IMR-90 (cell line): Measurements from ENCODE around the gene NDP. TPM values are rescaled to one million over a fixed set of nuclear protein-coding genes. Genes with fewer than 3 reads are reported as not detected.

Experiments used
- ATAC-seq: fragments of 200-7000 bp; cut with Tn5 transposase; 2 replicates; pipeline ENCODE4 v1.9.1; 2020; ENCODE audit warnings: low read depth, mild to moderate bottlenecking, moderate library complexity
- BruUV-seq: library from RNA; stranded (reverse); fragments of 400-500 nt; replicated peaks from 2 replicates; lab custom pipeline; 2021; lab: Mats Ljungman, UMichigan
- CTCF ChIA-PET: fragments of 300-600 bp; formaldehyde crosslinking; extraction: SDS; loops from one replicate; lab custom pipeline; 2021; ENCODE audit warnings: antibody characterized with exemption; lab: Yijun Ruan, JAX
- POLR2A ChIA-PET: fragments of 300-600 bp; sonication (Branson Sonifier 250); formaldehyde crosslinking; loops from one replicate; lab custom pipeline; 2022; ENCODE audit warnings: antibody characterized with exemption; ENCODE audit not compliant: unreplicated experiment; lab: Charles Lee
- DNase-seq: peaks from one replicate; pipeline ENCODE4 v3.0.0; 2013
- H2AFZ ChIP-seq: replicated peaks from 2 replicates; pipeline ENCODE3; 2013; ENCODE audit warnings: low read length, mild to moderate bottlenecking; ENCODE audit not compliant: poor library complexity
- H2AK5ac ChIP-seq: 2 replicates; pipeline ENCODE4 v1.6.1; 2013; ENCODE audit warnings: low read depth, low read length, inconsistent platforms
- H2AK9ac ChIP-seq: replicated peaks from 2 replicates; pipeline ENCODE3; 2013; ENCODE audit warnings: mild to moderate bottlenecking, low read depth, low read length, moderate library complexity; ENCODE audit not compliant: poor library complexity
- H2BK120ac ChIP-seq: 2 replicates; pipeline ENCODE4 v1.6.1; 2013; ENCODE audit warnings: low read depth, low read length, inconsistent platforms
- H2BK15ac ChIP-seq: 3 replicates; pipeline ENCODE4 v1.6.1; 2013; ENCODE audit warnings: low read depth, low read length, inconsistent platforms
- H2BK20ac ChIP-seq: 2 replicates; pipeline ENCODE4 v1.6.1; 2013; ENCODE audit warnings: low read depth, mild to moderate bottlenecking, inconsistent platforms, low read length, moderate library complexity
- H2BK5ac ChIP-seq: 2 replicates; pipeline ENCODE4 v1.6.1; 2013; ENCODE audit warnings: mild to moderate bottlenecking, low read depth, low read length, inconsistent platforms; ENCODE audit not compliant: poor library complexity, severe bottlenecking
- H3K14ac ChIP-seq: replicated peaks from 2 replicates; pipeline ENCODE4 v1.6.1; 2013; ENCODE audit warnings: low read depth, low read length, inconsistent platforms
- H3K18ac ChIP-seq: 2 replicates; pipeline ENCODE4 v1.6.1; 2013; ENCODE audit warnings: low read depth, low read length, control low read depth
- H3K23ac ChIP-seq: 2 replicates; pipeline ENCODE4 v1.6.1; 2013; ENCODE audit warnings: low read depth, low read length, inconsistent platforms
- H3K27ac ChIP-seq: 2 replicates; pipeline ENCODE4 v1.5.1; 2013; ENCODE audit warnings: mild to moderate bottlenecking, control low read depth, low read length; ENCODE audit not compliant: insufficient read depth
- H3K27me3 ChIP-seq: 2 replicates; pipeline ENCODE4 v1.6.1; 2013; ENCODE audit warnings: low read length; ENCODE audit not compliant: control insufficient read depth, insufficient read depth
- H3K36me3 ChIP-seq: 2 replicates; pipeline ENCODE4 v1.6.1; 2013; ENCODE audit warnings: low read length, mixed read lengths; ENCODE audit not compliant: control insufficient read depth, insufficient read depth
- H3K4ac ChIP-seq: 2 replicates; pipeline ENCODE4 v1.6.1; 2013; ENCODE audit warnings: low read depth, low read length, inconsistent platforms
- H3K4me1 ChIP-seq: 2 replicates; pipeline ENCODE4 v1.6.1; 2013; ENCODE audit warnings: low read length, mixed read lengths; ENCODE audit not compliant: control insufficient read depth, insufficient read depth
- H3K4me2 ChIP-seq: 2 replicates; pipeline ENCODE4 v1.6.1; 2013; ENCODE audit warnings: low read depth, mild to moderate bottlenecking, control low read depth, low read length, moderate library complexity
- H3K4me3 ChIP-seq: 2 replicates; pipeline ENCODE4 v1.5.1; 2013; ENCODE audit warnings: low read depth, mild to moderate bottlenecking, control low read depth, low read length, moderate library complexity; ENCODE audit not compliant: insufficient read depth
- H3K56ac ChIP-seq: 2 replicates; pipeline ENCODE4 v1.6.1; 2013; ENCODE audit warnings: low read length, inconsistent platforms; ENCODE audit not compliant: insufficient read depth; ENCODE audit errors: extremely low read depth
- H3K79me1 ChIP-seq, 2 experiments: 2 replicates each; pipeline ENCODE4 v1.6.1; 2013; ENCODE audit warnings: low read length in 2 of 2, inconsistent platforms in 1 of 2, low read depth in 1 of 2
- H3K9ac ChIP-seq: 2 replicates; pipeline ENCODE4 v1.6.1; 2013; ENCODE audit warnings: low read depth, low read length, control low read depth
- H3K9me1 ChIP-seq: 2 replicates; pipeline ENCODE4 v1.6.1; 2013; ENCODE audit warnings: low read length, inconsistent platforms; ENCODE audit not compliant: insufficient read depth
- H3K9me3 ChIP-seq: 2 replicates; pipeline ENCODE4 v1.6.1; 2013; ENCODE audit warnings: low read length; ENCODE audit not compliant: control insufficient read depth, insufficient read depth
- H4K20me1 ChIP-seq: 2 replicates; pipeline ENCODE4 v1.6.1; 2013; ENCODE audit warnings: low read length, inconsistent platforms; ENCODE audit not compliant: insufficient read depth
- H4K5ac ChIP-seq: 2 replicates; pipeline ENCODE4 v1.6.1; 2013; ENCODE audit warnings: mild to moderate bottlenecking, low read depth, low read length, control low read depth
- H4K8ac ChIP-seq, 2 experiments: 2 replicates each; pipeline ENCODE4 v1.6.1; 2013; ENCODE audit warnings: low read depth in 2 of 2, low read length in 2 of 2, control low read depth in 1 of 2, inconsistent platforms in 1 of 2
- H4K91ac ChIP-seq: 2 replicates; pipeline ENCODE4 v1.6.1; 2013; ENCODE audit warnings: low read depth, low read length, inconsistent platforms; ENCODE audit not compliant: insufficient read depth
- CTCF ChIP-seq: conservative IDR thresholded peaks from 2 replicates; pipeline ENCODE4 v1.5.1; 2012; ENCODE audit warnings: mild to moderate bottlenecking, low read depth, low read length, improper control_type of control experiment
- MAFK ChIP-seq: IDR thresholded peaks from 2 replicates; pipeline ENCODE4 v1.6.1; 2012; ENCODE audit warnings: low read depth, low read length, improper control_type of control experiment
- RAD21 ChIP-seq: IDR thresholded peaks from 2 replicates; pipeline ENCODE4 v1.6.1; 2012; ENCODE audit warnings: low read length, improper control_type of control experiment
- SMC3 ChIP-seq: fragments of 150-350 bp; IDR thresholded peaks from 2 replicates; pipeline ENCODE4 v1.6.1; 2016; ENCODE audit warnings: low read depth, mild to moderate bottlenecking, antibody characterized with exemption, low read length, moderate library complexity
- WGBS, 2 experiments: methylation state at CpG; one replicate each; pipeline versions ENCODE4 v1.1.5 to v1.1.7; 2013; ENCODE audit warnings: missing lambda C conversion rate in 2 of 2; ENCODE audit not compliant: insufficient read length in 1 of 2; ENCODE audit errors: extremely low coverage in 2 of 2; 5-methylcytosine and 5-hydroxymethylcytosine counted together
- dilution Hi-C: fragments of 300-500 bp; cut with HindIII; formaldehyde crosslinking; loops from one replicate; pipeline ENCODE4 v1.14.3; 2018; ENCODE audit warnings: low sequenced_read_pairs; ENCODE audit not compliant: unreplicated experiment
- in situ Hi-C: fragments of 300-500 bp; cut with MboI; formaldehyde crosslinking; loops from 3 replicates; pipeline ENCODE4 v1.14.3; 2019; ENCODE audit warnings: low sequenced_read_pairs, inconsistent platforms, mixed read lengths
- intact Hi-C: fragments of 100-400 bp; cut with micrococcal nuclease; formaldehyde crosslinking; loops from 2 replicates; pipeline ENCODE4 v1.10.0; 2022
- polyA plus RNA-seq, 3 experiments: library from polyadenylated mRNA; depleted of rRNA; stranded (reverse); fragments of >200 nt; gene quantifications; 2 replicates each; pipeline ENCODE4 v1.2.3, GENCODE V29; 2012; ENCODE audit warnings: low replicate concordance in 1 of 3
- total RNA-seq: library from RNA; depleted of rRNA; stranded (reverse); fragments of >200 nt; gene quantifications from 2 replicates; pipeline ENCODE4 v1.2.3, GENCODE V29; 2012

The NDP gene
- total and polyA plus RNA-seq, 2 of the 4 experiments (the other 2 are of a cell fraction) = 0.36 to 0.39 TPM

GRCh38 chrX:43958529-43958928 lies 14.7 kb downstream of the NDP start:
- H3K23ac ChIP-seq = no peak overlapping the region
- H2AFZ ChIP-seq = no peak overlapping the region
- no peak overlapping the region for H2BK15ac ChIP-seq
- H4K5ac ChIP-seq = no peak overlapping the region
- H3K4ac ChIP-seq = no peak overlapping the region
- TF ChIP-seq SMC3 = peak; percentile 80
- TF ChIP-seq MAFK = no peak
- TF ChIP-seq CTCF = peak; percentile 95
- TF ChIP-seq RAD21 = peak; percentile 91
- no peaks in the 10 kb centered on the region for H3K4me1 ChIP-seq
- no peak overlapping the region for H3K4me2 ChIP-seq
- H3K9ac ChIP-seq = no peak overlapping the region
- no peak overlapping the region for H2BK5ac ChIP-seq
- H3K27ac ChIP-seq = no peak overlapping the region
- no peak overlapping the region for H3K4me3 ChIP-seq
- no peak overlapping the region for H4K8ac ChIP-seq
- dilution Hi-C loops = no loop called here
- H3K9me1 ChIP-seq = no peaks in the 10 kb centered on the region
- no peak overlapping the region for H3K56ac ChIP-seq
- no peaks in the 10 kb centered on the region for H3K36me3 ChIP-seq
- no peaks in the 10 kb centered on the region for H4K20me1 ChIP-seq
- WGBS, 2 experiments = no CpG with 5 or more reads among the region's 6 CpGs
- H2AK9ac ChIP-seq = no peak overlapping the region
- in situ Hi-C loops = loop anchor here (5.0 to 25.0 kb wide), 3 partner anchors 279 to 1229 kb away; no protein-coding TSS in a partner anchor
- POLR2A ChIA-PET = no interaction called here
- H3K27me3 ChIP-seq = peaks cover 7% of the 10 kb centered on the region
- no peaks in the 10 kb centered on the region for H3K9me3 ChIP-seq
- intact Hi-C loops = loop anchor here (1.0 to 10.0 kb wide), 5 partner anchors 286 to 1229 kb away; partner anchors contain the start of genes FUNDC1 and KDM6A
- no peaks in the 10 kb centered on the region for H3K79me1 ChIP-seq
- no TSS peak for BruUV-seq
- no peak overlapping the region for H3K18ac ChIP-seq
- no peak overlapping the region for H2BK20ac ChIP-seq
- no peak overlapping the region for H2BK120ac ChIP-seq
- H3K14ac ChIP-seq = no peak overlapping the region
- ATAC-seq (peak; percentile 98), DNase-seq (peak; percentile 83)
- H4K91ac ChIP-seq = no peak overlapping the region
- CTCF ChIA-PET = interaction anchor here (1.2 kb wide), 3 partner anchors 16 to 285 kb away, joined by 3 to 8 read pairs (median 3); no protein-coding TSS in a partner anchor
- H2AK5ac ChIP-seq = no peak overlapping the region
